DND-41 (cell line): ENCODE results near the gene LINC01488.

Experiments used
- ATAC-seq: fragments of 200-7000 bp; cut with Tn5 transposase; 3 replicates; pipeline ENCODE4 v1.9.1; 2021; ENCODE audit warnings: low read depth; ENCODE audit not compliant: insufficient read depth
- DNase-seq: peaks from one replicate; pipeline ENCODE4 v3.0.0-alpha.2; 2020
- H2AFZ ChIP-seq: 2 replicates; pipeline ENCODE4 v1.6.0; 2012; ENCODE audit warnings: low read depth, low read length
- H3K27ac ChIP-seq: 2 replicates; pipeline ENCODE4 v1.5.1; 2012; ENCODE audit warnings: low read length, inconsistent platforms
- H3K27me3 ChIP-seq: fragments of 200-600 bp; sonication (generic); 2 replicates; pipeline ENCODE4 v1.6.0; 2012; ENCODE audit warnings: low read length, mild to moderate bottlenecking, inconsistent platforms; ENCODE audit not compliant: insufficient read depth, poor library complexity
- H3K36me3 ChIP-seq: 2 replicates; pipeline ENCODE4 v1.5.1; 2012; ENCODE audit warnings: low read length, inconsistent platforms; ENCODE audit not compliant: insufficient read depth
- H3K4me1 ChIP-seq: 2 replicates; pipeline ENCODE4 v1.5.1; 2012; ENCODE audit warnings: mild to moderate bottlenecking, low read length; ENCODE audit not compliant: insufficient read depth
- H3K4me2 ChIP-seq: 2 replicates; pipeline ENCODE4 v1.6.0; 2012; ENCODE audit warnings: mild to moderate bottlenecking, moderate library complexity, low read length, inconsistent platforms; ENCODE audit not compliant: insufficient read depth
- H3K4me3 ChIP-seq, 2 experiments: fragments of 200-600 bp in 1 of 2; shearing (Covaris generic) in 1 of 2; 2 replicates each; pipeline ENCODE4 v1.5.1; 2012 to 2016; ENCODE audit warnings: inconsistent platforms in 2 of 2, low read length in 2 of 2, mild to moderate bottlenecking in 2 of 2, low read depth in 1 of 2, moderate library complexity in 1 of 2
- H3K79me2 ChIP-seq: 2 replicates; pipeline ENCODE4 v1.6.0; 2012; ENCODE audit warnings: low read length, inconsistent platforms; ENCODE audit not compliant: insufficient read depth
- H3K9ac ChIP-seq: 2 replicates; pipeline ENCODE4 v1.6.0; 2012; ENCODE audit warnings: low read depth, mild to moderate bottlenecking, inconsistent platforms, low read length, moderate library complexity
- H3K9me3 ChIP-seq: 2 replicates; pipeline ENCODE4 v1.5.1; 2012; ENCODE audit warnings: low read length, moderate library complexity, mild to moderate bottlenecking, inconsistent platforms; ENCODE audit not compliant: insufficient read depth, severe bottlenecking
- H4K20me1 ChIP-seq: 2 replicates; pipeline ENCODE4 v1.6.0; 2012; ENCODE audit warnings: low read length; ENCODE audit not compliant: insufficient read depth
- CTCF ChIP-seq: IDR thresholded peaks from 2 replicates; pipeline ENCODE4 v1.5.1; 2012; ENCODE audit warnings: borderline replicate concordance, low read length, moderate library complexity, mild to moderate bottlenecking; ENCODE audit not compliant: poor library complexity, severe bottlenecking; ENCODE audit errors: extremely low read depth
- EZH2 ChIP-seq: IDR thresholded peaks from 3 replicates; pipeline ENCODE4 v1.6.1; 2012; ENCODE audit warnings: borderline replicate concordance, low read depth, mild to moderate bottlenecking, moderate library complexity, low read length, inconsistent platforms; ENCODE audit not compliant: severe bottlenecking

Gene LINC01488

GRCh38 chr11:69439127-69439526, 42.3 kb upstream of the LINC01488 start:
- H3K9ac ChIP-seq, result no peak overlapping the region

GRCh38 chr11:69439651-69440464, 41.6 kb upstream of the LINC01488 start:
- Histone ChIP-seq H3K4me2 (no peak overlapping the region), H2AFZ (no peak overlapping the region), H3K36me3 (no peaks in the 10 kb centered on the region), H3K4me3 (no peak overlapping the region), H3K9me3 (no peaks in the 10 kb centered on the region), H3K4me1 (no peaks in the 10 kb centered on the region), H3K27me3 (no peaks in the 10 kb centered on the region), H3K27ac (no peak overlapping the region), H4K20me1 (no peaks in the 10 kb centered on the region; the same call in 1 of the 2 replicates), H3K79me2 (no peaks in the 10 kb centered on the region), H3K9ac (no peak overlapping the region)
- DNase-seq, result no peak
- no peak for ATAC-seq
- no peak for TF ChIP-seq EZH2

More at GRCh38 chr11:69439127-69439526, 42.3 kb upstream of the LINC01488 start:
- Histone ChIP-seq H4K20me1 (peaks cover 3% of the 10 kb centered on the region), H2AFZ (no peak overlapping the region), H3K4me1 (no peaks in the 10 kb centered on the region), H3K9me3 (no peaks in the 10 kb centered on the region), H3K4me3 (no peak overlapping the region), H3K4me2 (no peak overlapping the region), H3K27me3 (no peaks in the 10 kb centered on the region), H3K79me2 (no peaks in the 10 kb centered on the region), H3K36me3 (no peaks in the 10 kb centered on the region), H3K27ac (no peak overlapping the region)
- TF ChIP-seq CTCF (no peak), EZH2 (no peak)
- no peak for DNase-seq
- ATAC-seq, result no peak

DNA sequence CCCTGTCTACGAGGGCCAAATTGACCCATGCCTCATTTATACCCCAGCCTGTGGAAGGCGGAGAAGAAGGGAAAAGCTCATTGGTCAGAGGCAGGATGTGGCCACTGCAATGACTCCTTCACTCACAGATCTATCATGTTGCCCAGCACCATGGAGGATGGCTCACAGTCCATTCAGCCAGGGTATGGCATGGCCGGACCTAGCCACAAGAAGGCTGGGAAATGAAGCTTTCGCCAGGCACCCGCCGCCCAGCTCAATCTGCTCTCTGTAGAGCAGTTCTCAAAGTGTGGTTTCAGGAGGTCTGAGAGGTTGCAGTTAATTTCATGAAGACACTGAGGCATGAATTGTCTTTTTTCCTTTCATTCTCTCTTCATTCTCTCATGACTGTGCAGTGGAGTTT, 40.6 kb upstream of the LINC01488 start:
- H3K4me3 ChIP-seq, result no peak overlapping the region
- no peaks in the 10 kb centered on the region for H3K4me1 ChIP-seq
- no peaks in the 10 kb centered on the region; the same call in 1 of the 2 replicates for H4K20me1 ChIP-seq

More for the DNA sequence above, 40.6 kb upstream of the LINC01488 start:
- no peaks in the 10 kb centered on the region for H3K79me2 ChIP-seq
- no peak overlapping the region for H3K9ac ChIP-seq
- H3K27me3 ChIP-seq, result no peaks in the 10 kb centered on the region
- TF ChIP-seq EZH2 (no peak), CTCF (no peak)
- DNase-seq (no peak), ATAC-seq (no peak)
- no peak overlapping the region for H2AFZ ChIP-seq
- H3K4me2 ChIP-seq, result no peak overlapping the region
- no peaks in the 10 kb centered on the region for H3K9me3 ChIP-seq
- H3K36me3 ChIP-seq, result no peaks in the 10 kb centered on the region
- H3K27ac ChIP-seq, result no peak overlapping the region
